ENCODE data around the gene KCNA5. TPM values are rescaled to one million over a fixed set of nuclear protein-coding genes. Genes with fewer than 3 reads are reported as not detected.
A peak's percentile ranks its signal among the peaks of the same experiment; 100 is the strongest.

The KCNA5 gene
- total and polyA plus RNA-seq, 2 of the 4 experiments (the other 2 are of a cell fraction): not detected

DNA sequence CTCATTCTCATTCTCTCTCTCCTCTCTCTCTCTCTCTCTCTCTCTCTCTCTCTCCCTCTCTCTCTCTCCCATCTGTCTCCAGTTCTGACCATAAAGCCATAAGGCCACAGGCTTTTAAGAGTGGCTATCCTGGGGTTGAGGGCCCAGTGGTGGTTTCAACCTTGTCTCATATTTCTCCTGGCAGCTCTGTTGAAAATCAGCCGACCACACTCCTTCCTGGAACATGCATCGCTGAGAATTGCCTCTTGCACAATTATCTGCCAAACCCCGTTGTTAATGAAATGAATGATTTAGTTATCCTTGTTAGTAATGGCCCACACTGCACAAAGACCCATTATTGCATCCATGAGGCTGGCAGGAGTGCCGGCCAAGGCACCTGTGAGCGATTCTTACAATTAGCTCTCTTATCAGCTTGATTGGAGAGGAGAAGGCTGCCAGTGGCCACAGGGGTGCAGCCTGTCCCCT lies 30.4 kb upstream of the KCNA5 start (continued):
- no peak for TF ChIP-seq CTCF (conservative IDR thresholded peaks at IDR 0.05; ENCODE audit: low read depth, low read length)

DNA sequence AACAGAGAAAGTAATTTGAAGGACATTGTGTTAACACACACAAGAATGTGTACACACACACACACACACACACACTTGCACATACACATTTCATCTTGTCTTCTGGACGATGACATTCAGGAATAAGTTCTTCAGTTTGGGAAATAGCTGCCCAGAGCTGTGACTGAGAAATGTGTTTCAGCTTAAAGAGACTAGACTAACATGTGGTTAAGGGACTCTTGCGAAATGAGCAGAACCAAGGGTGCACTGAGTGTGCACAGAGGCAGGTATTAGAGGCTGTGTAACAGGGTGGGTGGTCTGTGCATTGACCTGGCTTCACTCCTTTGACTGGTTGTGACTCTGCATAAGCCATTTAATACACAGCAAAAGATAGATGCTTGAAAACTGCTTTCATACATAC lies 29.4 kb upstream of the KCNA5 start:
- Histone ChIP-seq H4K91ac (ENCODE audit: insufficient read depth, low read depth, low read length) (no peak overlapping the region), H3K4me2 (ENCODE audit: low read depth, low read length) (no peak overlapping the region), H2BK20ac (ENCODE audit: low read depth, low read length) (no peak overlapping the region), H4K5ac (ENCODE audit: low read depth, low read length) (no peak overlapping the region), H3K9ac (ENCODE audit: low read depth, low read length) (no peak overlapping the region), H3K4me1 (ENCODE audit: control insufficient read depth, insufficient read depth, low read length) (no peaks in the 10 kb centered on the region), H3K27me3 (ENCODE audit: control insufficient read depth, insufficient read depth, low read length) (peaks cover 49% of the 10 kb centered on the region), H2BK120ac (ENCODE audit: low read depth, low read length) (no peak overlapping the region), H2BK15ac (ENCODE audit: low read depth, low read length) (no peak overlapping the region), H3K4ac (ENCODE audit: low read depth, low read length) (no peak overlapping the region), H2BK5ac (ENCODE audit: low read depth, low read length, poor library complexity, severe bottlenecking) (no peak overlapping the region), H3K23ac (ENCODE audit: low read depth, low read length) (no peak overlapping the region), H3K56ac (ENCODE audit: extremely low read depth, insufficient read depth, low read length) (no peak overlapping the region), H2AK5ac (ENCODE audit: low read depth, low read length) (no peak overlapping the region), H4K8ac (ENCODE audit: low read depth in 2 of 2, low read length in 2 of 2) (no peak overlapping the region), H2AK9ac (replicated peaks; ENCODE audit: low read depth, low read length, poor library complexity) (no peak overlapping the region), H3K79me1 (ENCODE audit: low read depth in 1 of 2, low read length in 2 of 2) (no peaks in the 10 kb centered on the region), H3K18ac (ENCODE audit: low read depth, low read length) (no peak overlapping the region), H3K9me1 (ENCODE audit: insufficient read depth, low read length) (no peaks in the 10 kb centered on the region), H3K36me3 (ENCODE audit: control insufficient read depth, insufficient read depth, low read length) (no peaks in the 10 kb centered on the region), H3K27ac (ENCODE audit: insufficient read depth, low read length) (no peak overlapping the region), H4K20me1 (ENCODE audit: insufficient read depth, low read length) (no peaks in the 10 kb centered on the region), H2AFZ (replicated peaks; ENCODE audit: low read length, poor library complexity) (no peak overlapping the region), H3K14ac (replicated peaks; ENCODE audit: low read depth, low read length) (no peak overlapping the region), H3K9me3 (ENCODE audit: control insufficient read depth, insufficient read depth, low read length) (no peaks in the 10 kb centered on the region), H3K4me3 (ENCODE audit: insufficient read depth, low read depth, low read length) (no peak overlapping the region)
- ChIA-PET CTCF (no interaction called here), POLR2A (ENCODE audit: unreplicated experiment) (no interaction called here)
- ATAC-seq (ENCODE audit: low read depth): no peak
- dilution Hi-C loops (cut with HindIII; ENCODE audit: low sequenced_read_pairs, unreplicated experiment) (no loop called here), in situ Hi-C loops (cut with MboI; ENCODE audit: low sequenced_read_pairs) (loop anchor here (10.0 kb wide), 1 partner anchor 781 kb away; no protein-coding TSS in a partner anchor), intact Hi-C loops (cut with micrococcal nuclease) (no loop called here)
- peak; percentile 3 for DNase-seq
- TF ChIP-seq RFX5 (IDR thresholded peaks at IDR 0.05; ENCODE audit: low read depth, low read length): no peak
- peak; percentile 68 for TF ChIP-seq CEBPB (IDR thresholded peaks at IDR 0.05; ENCODE audit: low read depth, low read length)
- BruUV-seq (replicated peaks): no TSS peak
- WGBS, 2 experiments (ENCODE audit: extremely low coverage in 2 of 2, insufficient read length in 1 of 2): no CpG with 5 or more reads among the region's 2 CpGs
